Duodenal mucosa (tissue), 2 donors: ENCODE data around the gene PPP4R3A.
"Not testable (repeated sequence)": the region's sequence is repeated elsewhere in the genome, so short reads cannot be mapped to it uniquely, and the experiment has no call there.

ENCODE experiments used
- H3K27ac ChIP-seq: one replicate; pipeline ENCODE4 v1.7.0; 2013; ENCODE audit warnings: low read depth, low read length
- H3K27me3 ChIP-seq, 2 donors: one replicate each; pipeline ENCODE4 v1.7.0; 2013; ENCODE audit warnings: low read length in 2 of 2, control low read depth in 1 of 2; ENCODE audit not compliant: insufficient read depth in 2 of 2, control insufficient read depth in 1 of 2
- H3K36me3 ChIP-seq, 2 donors: one replicate each; pipeline ENCODE4 v1.7.0; 2013; ENCODE audit warnings: low read length in 2 of 2, control low read depth in 1 of 2; ENCODE audit not compliant: insufficient read depth in 2 of 2, control insufficient read depth in 1 of 2
- H3K4me1 ChIP-seq, 2 donors: one replicate each; pipeline ENCODE4 v1.7.0; 2013; ENCODE audit warnings: low read length in 2 of 2, control low read depth in 1 of 2; ENCODE audit not compliant: insufficient read depth in 2 of 2, control insufficient read depth in 1 of 2
- H3K4me3 ChIP-seq, 2 donors: one replicate each; pipeline ENCODE4 v1.7.0; 2013; ENCODE audit warnings: low read length in 2 of 2, low read depth in 1 of 2
- H3K9ac ChIP-seq, 2 donors: one replicate each; pipeline ENCODE4 v1.7.0; 2013; ENCODE audit warnings: low read length in 2 of 2, low read depth in 1 of 2
- H3K9me3 ChIP-seq, 2 donors: one replicate each; pipeline ENCODE4 v1.7.0; 2013; ENCODE audit warnings: low read length in 2 of 2, control low read depth in 1 of 2; ENCODE audit not compliant: control insufficient read depth in 1 of 2

PPP4R3A gene

GRCh38 chr14:91510171-91511042 is at the start of gene PPP4R3A:
PPP4R3A (minus strand) TSS chr14:91510310; CDS start chr14:91509647, 663 bp downstream.
- Histone ChIP-seq H3K9ac (peak within 1 kb of the TSS; percentile 82 to 87), H3K9me3 (no peaks in the 10 kb centered on the region), H3K27ac (peak within 1 kb of the TSS; percentile 98), H3K4me3 (peak within 1 kb of the TSS; percentile 94 to 97), H3K27me3 (no peaks in the 10 kb centered on the region), H3K4me1 (peaks cover 0 to 20% of the 10 kb centered on the region in 2 donors), H3K36me3 (peaks cover 0 to 6% of the 10 kb centered on the region in 2 donors)

DNA sequence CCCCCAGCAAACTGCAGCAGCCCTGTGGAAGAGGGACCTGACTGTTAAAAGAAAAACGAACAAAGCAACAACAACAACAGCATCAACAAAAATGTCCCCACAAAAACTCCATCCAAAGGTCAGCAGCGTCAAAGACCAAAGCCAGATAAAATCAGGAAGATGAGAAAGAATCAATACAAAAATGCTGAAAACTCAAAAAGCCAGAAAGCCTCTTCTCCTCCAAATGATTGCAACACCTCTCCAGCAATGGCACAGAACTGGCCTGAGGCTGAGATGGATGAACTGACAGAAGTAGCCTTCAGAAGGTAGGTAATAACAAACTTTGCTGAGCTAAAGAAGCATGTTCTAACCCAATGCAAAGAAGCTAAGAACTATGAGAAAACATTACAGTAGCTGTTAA is 45.4 kb upstream of the PPP4R3A start:
- Histone ChIP-seq H3K4me3 (no peak overlapping the region), H3K9ac (no peak overlapping the region), H3K36me3 (no peaks in the 10 kb centered on the region), H3K27me3 (no peaks in the 10 kb centered on the region), H3K9me3 (no peaks in the 10 kb centered on the region), H3K4me1 (peaks cover 12 to 15% of the 10 kb centered on the region in 2 donors), H3K27ac (no peak overlapping the region)

GRCh38 chr14:91554535-91555332 is 44.6 kb upstream of the PPP4R3A start:
- H3K9me3 ChIP-seq: no peaks in the 10 kb centered on the region
- H3K4me3 ChIP-seq: peak overlapping the region; percentile 32 to 34
- H3K27ac ChIP-seq: no peak overlapping the region
- H3K36me3 ChIP-seq: no peaks in the 10 kb centered on the region
- H3K27me3 ChIP-seq: no peaks in the 10 kb centered on the region
- H3K9ac ChIP-seq: no peak overlapping the region
- peaks cover 12 to 15% of the 10 kb centered on the region in 2 donors for H3K4me1 ChIP-seq

- H3K27ac ChIP-seq: no peak overlapping the region
- no peaks in the 10 kb centered on the region for H3K36me3 ChIP-seq
- H3K4me1 ChIP-seq: no peaks in the 10 kb centered on the region
- no peak overlapping the region for H3K9ac ChIP-seq
- H3K4me3 ChIP-seq: no peak overlapping the region
- H3K27me3 ChIP-seq: no peaks in the 10 kb centered on the region
- no peaks in the 10 kb centered on the region for H3K9me3 ChIP-seq
These were observed 38.0 kb upstream of the PPP4R3A start for GRCh38 chr14:91548108-91548507.

DNA sequence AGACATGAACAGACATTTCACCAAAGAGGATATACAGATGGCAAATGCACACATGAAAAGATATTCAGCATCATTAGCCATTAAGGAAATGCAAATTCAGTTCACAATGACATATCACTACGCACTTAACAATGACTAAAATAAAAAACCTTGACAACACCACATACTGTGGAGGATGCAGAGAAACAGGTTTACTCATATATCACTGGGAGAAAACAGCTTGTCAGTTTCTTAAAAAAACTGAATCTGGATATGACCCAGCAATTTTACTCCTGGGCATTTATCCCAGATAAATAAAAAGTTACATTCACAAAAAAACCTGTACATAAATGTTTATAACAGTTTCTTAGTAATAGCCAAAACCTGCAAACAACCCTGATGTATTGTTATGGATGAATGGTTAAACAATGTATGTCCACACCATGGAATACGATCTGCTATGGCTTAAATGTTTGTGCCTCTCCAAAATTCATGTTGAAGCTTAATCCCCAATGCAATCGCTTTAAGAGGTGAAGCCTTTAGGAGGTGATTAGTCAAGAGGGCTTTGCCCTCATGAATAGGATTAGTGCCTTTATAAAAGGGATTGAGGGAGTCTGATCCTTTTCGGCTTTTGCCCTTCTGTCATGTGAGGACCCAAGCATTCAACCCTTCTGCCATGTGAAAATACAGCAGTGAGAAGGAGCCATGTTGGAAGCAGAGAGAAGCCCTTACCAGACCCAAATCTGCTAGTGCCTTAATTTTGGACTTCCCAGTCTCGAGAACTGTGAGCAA is 36.0 kb upstream of the PPP4R3A start:
- no peak overlapping the region for H3K4me3 ChIP-seq

DNA sequence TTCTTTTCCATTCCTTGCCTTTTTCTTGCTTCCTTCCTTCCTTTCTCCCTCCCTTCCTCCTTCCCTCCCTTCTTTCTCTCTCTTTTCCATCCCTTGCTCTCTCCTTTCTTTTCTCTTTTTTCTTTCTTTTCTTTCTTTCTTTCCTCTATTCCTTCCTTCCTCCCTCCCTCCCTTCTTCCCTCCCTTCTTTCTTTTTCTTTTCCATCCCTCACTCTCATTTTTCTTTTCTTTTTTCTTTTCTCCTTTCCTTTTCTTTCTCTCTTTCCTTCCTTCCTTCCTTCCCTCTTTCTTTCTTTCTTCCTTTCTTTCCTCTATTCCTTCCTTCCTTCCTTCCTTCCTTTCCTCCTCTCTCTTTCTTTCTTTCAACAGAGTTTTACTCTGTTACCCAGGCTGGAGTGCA is 35.1 kb upstream of the PPP4R3A start:
- Histone ChIP-seq H3K27ac (no peak overlapping the region), H3K9ac (no peak overlapping the region), H3K9me3 (peaks cover 4 to 7% of the 10 kb centered on the region in 2 donors), H3K27me3 (no peaks in the 10 kb centered on the region), H3K4me1 (no peaks in the 10 kb centered on the region), H3K4me3 (no peak overlapping the region), H3K36me3 (no peaks in the 10 kb centered on the region)

More for the DNA sequence above, 36.0 kb upstream of the PPP4R3A start:
- no peak overlapping the region for H3K27ac ChIP-seq
- no peaks in the 10 kb centered on the region for H3K36me3 ChIP-seq
- peaks cover 4 to 7% of the 10 kb centered on the region in 2 donors for H3K9me3 ChIP-seq
- no peaks in the 10 kb centered on the region for H3K27me3 ChIP-seq
- H3K9ac ChIP-seq: no peak overlapping the region
- no peaks in the 10 kb centered on the region for H3K4me1 ChIP-seq

DNA sequence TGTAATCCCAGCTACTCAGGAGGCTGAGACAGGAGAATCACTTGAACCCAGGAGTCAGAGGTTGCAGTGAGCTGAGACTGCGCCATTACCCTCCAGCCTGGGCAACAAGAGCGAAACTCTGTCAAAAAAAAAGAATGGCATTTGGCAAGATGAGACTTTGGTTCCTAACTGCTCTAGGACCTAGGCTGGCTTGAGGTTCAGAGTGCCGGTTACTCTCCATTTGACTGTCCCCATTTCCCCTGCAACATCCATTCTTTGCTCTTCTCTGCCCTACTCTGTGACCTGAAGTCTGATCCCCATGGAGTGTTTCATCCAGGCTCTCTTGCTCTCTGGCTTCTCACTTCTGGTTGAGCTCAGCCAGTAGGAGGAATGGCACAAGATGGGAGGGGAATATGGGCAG is 26.2 kb upstream of the PPP4R3A start:
- H3K36me3 ChIP-seq: no peaks in the 10 kb centered on the region
- peaks cover 0 to 2% of the 10 kb centered on the region in 2 donors for H3K9me3 ChIP-seq
- H3K27ac ChIP-seq: no peak overlapping the region
- H3K4me3 ChIP-seq: no peak overlapping the region
- no peaks in the 10 kb centered on the region for H3K4me1 ChIP-seq
- no peaks in the 10 kb centered on the region for H3K27me3 ChIP-seq
- no peak overlapping the region for H3K9ac ChIP-seq

GRCh38 chr14:91534059-91534458 is 23.9 kb upstream of the PPP4R3A start:
- not testable (repeated sequence) for H3K36me3 ChIP-seq, H3K9ac ChIP-seq, H3K27me3 ChIP-seq, H3K9me3 ChIP-seq, H3K4me3 ChIP-seq, H3K4me1 ChIP-seq, H3K27ac ChIP-seq

- H3K27me3 ChIP-seq: no peaks in the 10 kb centered on the region
- no peaks in the 10 kb centered on the region for H3K36me3 ChIP-seq
- no peak overlapping the region for H3K9ac ChIP-seq
- H3K4me1 ChIP-seq: no peaks in the 10 kb centered on the region
- no peak overlapping the region for H3K4me3 ChIP-seq
- H3K27ac ChIP-seq: no peak overlapping the region
- no peaks in the 10 kb centered on the region for H3K9me3 ChIP-seq
These were observed 23.5 kb upstream of the PPP4R3A start for GRCh38 chr14:91533623-91534022.
